ENCODE results near the gene MSTO1.

DNA sequence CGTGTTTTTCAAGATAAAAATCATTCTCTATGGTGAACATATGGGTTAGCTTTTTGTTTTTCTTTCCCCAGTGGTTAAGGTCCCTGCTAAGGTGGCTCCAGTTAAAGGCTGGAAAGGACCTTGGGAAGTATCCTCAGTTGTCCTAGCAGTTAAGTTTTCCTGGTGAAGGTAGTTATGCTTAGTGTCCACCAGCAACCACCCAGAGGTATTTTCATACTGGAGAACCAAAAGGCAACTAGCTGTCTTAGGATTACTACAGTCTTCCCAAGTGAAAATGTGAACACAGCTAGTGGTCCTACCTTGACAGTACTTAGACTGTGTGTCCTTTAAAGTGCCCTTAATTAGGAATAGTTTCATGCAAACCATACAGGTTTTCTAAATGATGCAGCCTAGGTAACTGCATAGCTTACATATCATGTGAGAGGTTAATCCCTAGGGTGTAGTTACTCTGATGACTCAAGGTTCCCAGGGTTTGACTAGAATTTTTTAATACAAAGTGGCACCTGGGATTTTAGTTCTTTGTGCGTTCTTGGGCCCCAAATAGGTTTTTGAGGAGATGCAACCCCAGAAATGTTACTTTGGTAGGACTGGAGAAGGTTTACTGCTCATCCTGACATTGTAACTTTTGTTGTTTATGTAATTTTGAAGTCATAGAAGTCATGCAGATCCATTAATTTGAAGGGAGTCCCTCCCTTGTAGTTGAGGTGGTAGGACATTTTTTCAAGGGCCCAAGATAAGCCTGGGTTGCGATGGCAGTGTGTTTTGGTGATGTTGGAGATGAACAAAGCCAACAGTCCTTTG, 42.0 kb downstream of the MSTO1 start:
- TF ChIP-seq, protein P1, sequence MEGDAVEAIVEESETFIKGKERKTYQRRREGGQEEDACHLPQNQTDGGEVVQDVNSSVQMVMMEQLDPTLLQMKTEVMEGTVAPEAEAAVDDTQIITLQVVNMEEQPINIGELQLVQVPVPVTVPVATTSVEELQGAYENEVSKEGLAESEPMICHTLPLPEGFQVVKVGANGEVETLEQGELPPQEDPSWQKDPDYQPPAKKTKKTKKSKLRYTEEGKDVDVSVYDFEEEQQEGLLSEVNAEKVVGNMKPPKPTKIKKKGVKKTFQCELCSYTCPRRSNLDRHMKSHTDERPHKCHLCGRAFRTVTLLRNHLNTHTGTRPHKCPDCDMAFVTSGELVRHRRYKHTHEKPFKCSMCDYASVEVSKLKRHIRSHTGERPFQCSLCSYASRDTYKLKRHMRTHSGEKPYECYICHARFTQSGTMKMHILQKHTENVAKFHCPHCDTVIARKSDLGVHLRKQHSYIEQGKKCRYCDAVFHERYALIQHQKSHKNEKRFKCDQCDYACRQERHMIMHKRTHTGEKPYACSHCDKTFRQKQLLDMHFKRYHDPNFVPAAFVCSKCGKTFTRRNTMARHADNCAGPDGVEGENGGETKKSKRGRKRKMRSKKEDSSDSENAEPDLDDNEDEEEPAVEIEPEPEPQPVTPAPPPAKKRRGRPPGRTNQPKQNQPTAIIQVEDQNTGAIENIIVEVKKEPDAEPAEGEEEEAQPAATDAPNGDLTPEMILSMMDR (conservative IDR thresholded peaks at IDR 0.05): no peak
- no peak for TF ChIP-seq ZFX (IDR thresholded peaks at IDR 0.05)
